Neuronal stem cell (in vitro differentiated cells): ENCODE results near the gene CAMK2A. TPM values are rescaled to one million over a fixed set of nuclear protein-coding genes. Genes with fewer than 3 reads are reported as not detected.

Source experiments
- DNase-seq: peaks from one replicate; pipeline ENCODE4 v3.0.0-alpha.2; 2013; ENCODE audit warnings: low spot score
- H2AFZ ChIP-seq: one replicate; pipeline ENCODE4 v1.6.1; 2013; ENCODE audit warnings: mild to moderate bottlenecking, low read length, inconsistent platforms
- H2AK5ac ChIP-seq: 2 replicates; pipeline ENCODE4 v1.6.1; 2013; ENCODE audit warnings: low read depth, mild to moderate bottlenecking, inconsistent platforms, low read length, moderate library complexity, mixed read lengths
- H2BK120ac ChIP-seq: 2 replicates; pipeline ENCODE4 v1.6.1; 2013; ENCODE audit warnings: low read depth, mild to moderate bottlenecking, inconsistent platforms, low read length, moderate library complexity, mixed read lengths
- H2BK12ac ChIP-seq: one replicate; pipeline ENCODE4 v1.6.1; 2013; ENCODE audit warnings: low read length, inconsistent platforms
- H2BK15ac ChIP-seq: 2 replicates; pipeline ENCODE4 v1.6.1; 2013; ENCODE audit warnings: mild to moderate bottlenecking, low read length, inconsistent platforms, mixed read lengths
- H2BK5ac ChIP-seq: one replicate; pipeline ENCODE4 v1.6.1; 2013; ENCODE audit warnings: inconsistent platforms, mild to moderate bottlenecking, low read length, moderate library complexity
- H3K14ac ChIP-seq: one replicate; pipeline ENCODE4 v1.6.1; 2013; ENCODE audit warnings: low read length, inconsistent platforms
- H3K18ac ChIP-seq: 2 replicates; pipeline ENCODE4 v1.6.1; 2013; ENCODE audit warnings: low read length, inconsistent platforms
- H3K23ac ChIP-seq: 2 replicates; pipeline ENCODE4 v1.6.1; 2013; ENCODE audit warnings: low read depth, mild to moderate bottlenecking, mixed read lengths, low read length, inconsistent platforms; ENCODE audit not compliant: poor library complexity
- H3K27ac ChIP-seq: replicated peaks from 3 replicates; pipeline ENCODE4 v1.5.1; 2013; ENCODE audit warnings: low read length, inconsistent platforms
- H3K27me3 ChIP-seq, 3 experiments: 2 replicates each; pipeline ENCODE4 v1.6.1; 2013; ENCODE audit warnings: low read length in 3 of 3, mild to moderate bottlenecking in 2 of 3, inconsistent platforms in 1 of 3, low read depth in 1 of 3, mixed read lengths in 1 of 3, moderate library complexity in 1 of 3; ENCODE audit not compliant: control insufficient read depth in 3 of 3, insufficient read depth in 3 of 3
- H3K36me3 ChIP-seq, 2 donors: replicated peaks in 1 of 2; 2 replicates each; pipeline ENCODE4 v1.6.1; 2013; ENCODE audit warnings: low read length in 2 of 2; ENCODE audit not compliant: control insufficient read depth in 2 of 2, insufficient read depth in 2 of 2
- H3K4ac ChIP-seq: 2 replicates; pipeline ENCODE4 v1.6.1; 2013; ENCODE audit warnings: inconsistent platforms, mild to moderate bottlenecking, low read length, moderate library complexity
- H3K4me1 ChIP-seq, 2 donors: 1 replicate in 1 of 2; 2 replicates in 1 of 2; pipeline ENCODE4 v1.6.1; 2013; ENCODE audit warnings: low read length in 2 of 2, low read depth in 1 of 2; ENCODE audit not compliant: control insufficient read depth in 2 of 2, insufficient read depth in 1 of 2
- H3K4me2 ChIP-seq: one replicate; pipeline ENCODE4 v1.6.1; 2013; ENCODE audit warnings: mild to moderate bottlenecking, low read length, inconsistent platforms; ENCODE audit not compliant: insufficient read depth, poor library complexity, severe bottlenecking
- H3K4me3 ChIP-seq, 2 donors: 2 replicates each; pipeline ENCODE4 v1.5.1; 2013; ENCODE audit warnings: low read length in 2 of 2, mild to moderate bottlenecking in 2 of 2, inconsistent platforms in 1 of 2, moderate library complexity in 1 of 2
- H3K79me1 ChIP-seq: one replicate; pipeline ENCODE4 v1.6.1; 2013; ENCODE audit warnings: low read depth, mild to moderate bottlenecking, inconsistent platforms, low read length, moderate library complexity
- H3K9ac ChIP-seq: one replicate; pipeline ENCODE4 v1.6.1; 2013; ENCODE audit warnings: mild to moderate bottlenecking, low read depth, low read length, inconsistent platforms; ENCODE audit not compliant: poor library complexity
- H3K9me3 ChIP-seq, 2 donors: replicated peaks in 1 of 2; 2 replicates each; pipeline versions ENCODE3 to v1.6.1; 2013; ENCODE audit warnings: low read length in 2 of 2, mild to moderate bottlenecking in 2 of 2, inconsistent platforms in 1 of 2, low read depth in 1 of 2, mixed read lengths in 1 of 2, moderate library complexity in 1 of 2; ENCODE audit not compliant: control insufficient read depth in 2 of 2, insufficient read depth in 1 of 2
- H4K8ac ChIP-seq: one replicate; pipeline ENCODE4 v1.6.1; 2013; ENCODE audit warnings: low read depth, mild to moderate bottlenecking, inconsistent platforms, low read length, moderate library complexity
- H4K91ac ChIP-seq: one replicate; pipeline ENCODE4 v1.6.1; 2013; ENCODE audit warnings: low read length, low read depth, mild to moderate bottlenecking, inconsistent platforms; ENCODE audit not compliant: poor library complexity
- WGBS, 2 donors: extraction: QIAGEN DNeasy Blood & Tissue Kit; methylation state at CpG; one replicate each; pipeline ENCODE4 v1.1.7; 2013; ENCODE audit warnings: missing lambda C conversion rate in 2 of 2, mixed read lengths in 1 of 2; ENCODE audit not compliant: insufficient read length in 2 of 2, insufficient replicate concordance in 1 of 2; ENCODE audit errors: extremely low coverage in 2 of 2; 5-methylcytosine and 5-hydroxymethylcytosine counted together
- polyA plus RNA-seq, 2 experiments: library from polyadenylated mRNA; stranded (reverse); fragments of 200-250 nt; gene quantifications; one replicate each; pipeline ENCODE4 v1.2.3, GENCODE V29; 2013

The CAMK2A gene
- 0.49 TPM for polyA plus RNA-seq (2013, experiment 1 of 2)
- 0.58 TPM for polyA plus RNA-seq (2013, experiment 2 of 2)

DNA sequence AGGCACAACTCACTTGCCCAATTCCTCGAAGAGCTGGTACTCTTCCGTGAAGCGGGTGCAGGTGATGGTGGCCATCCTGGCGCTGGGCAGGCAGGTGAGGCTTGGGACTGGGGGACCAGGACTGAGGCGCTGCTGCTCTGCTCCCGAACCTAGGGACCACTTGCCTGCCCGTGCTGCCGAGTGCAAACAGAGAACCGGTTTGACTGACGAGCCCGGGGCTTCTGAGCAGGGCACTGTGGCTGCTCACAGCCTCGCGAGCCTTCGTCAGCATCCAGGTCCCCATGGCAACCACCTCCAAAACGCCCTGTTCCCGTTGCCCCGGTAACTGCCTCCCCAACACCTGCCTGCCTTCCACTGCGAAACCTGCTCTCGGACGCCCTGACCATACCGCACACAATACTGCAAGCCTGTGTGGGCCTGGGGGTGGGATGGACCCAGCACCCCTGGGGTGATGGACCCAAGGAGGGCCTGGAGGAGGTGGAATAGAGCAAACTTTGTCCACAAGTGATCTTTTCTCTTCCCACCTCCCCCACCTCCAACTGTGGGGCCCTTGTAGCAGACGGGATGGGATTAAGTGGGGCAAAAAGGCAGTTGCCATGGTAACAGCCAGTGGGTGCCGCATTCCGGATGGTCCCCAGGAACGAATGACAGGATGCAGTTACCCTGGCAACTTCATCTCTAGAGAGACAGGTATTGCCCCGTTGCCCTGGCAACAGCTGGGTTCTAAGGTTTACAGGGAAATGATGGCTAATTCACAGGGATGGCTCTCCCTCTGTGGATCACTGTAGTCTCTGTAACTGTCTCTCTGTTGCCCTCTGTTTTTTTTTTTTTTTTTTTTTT lies at the start of gene CAMK2A:
Gene CAMK2A (minus strand): TSS at position 223 of the 840 bp plus-strand sequence. CDS start 148 bp downstream, at position 75.
- H3K18ac ChIP-seq: peak within 1 kb of the TSS; percentile 53

DNA sequence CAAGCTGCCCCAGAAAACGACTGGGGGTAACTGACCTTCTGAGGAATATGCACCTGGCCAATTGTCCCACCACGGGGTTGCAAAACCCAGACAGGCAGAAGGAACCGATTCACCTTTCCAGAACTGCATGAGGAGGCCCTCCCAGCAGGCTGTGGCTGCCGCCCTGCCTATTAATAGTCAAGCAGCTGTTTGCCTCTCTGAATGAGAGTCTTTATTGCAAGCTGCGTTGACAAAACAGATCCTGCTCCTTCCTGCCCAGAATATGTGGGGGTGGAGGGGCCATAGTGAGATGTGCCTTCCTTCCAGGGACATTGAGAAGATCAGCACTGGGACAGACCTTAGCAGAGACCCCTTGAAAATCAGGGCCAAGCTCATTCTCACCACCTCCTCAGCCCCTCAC lies 49.6 kb upstream of the CAMK2A start:
- no peak overlapping the region for H3K27ac ChIP-seq

More for the DNA sequence above, at the start of gene CAMK2A:
- Histone ChIP-seq H3K9ac (no peak within 1 kb of the TSS), H2BK15ac (no peak within 1 kb of the TSS), H3K14ac (peak within 1 kb of the TSS; percentile 33), H3K4me1 (peaks cover 22 to 43% of the 10 kb centered on the region in 2 donors), H3K36me3 (no peaks in the 10 kb centered on the region), H4K91ac (no peak within 1 kb of the TSS), H2BK5ac (no peak within 1 kb of the TSS), H3K27me3 (no peaks in the 10 kb centered on the region), H2AFZ (peak within 1 kb of the TSS; percentile 57), H2BK12ac (peak within 1 kb of the TSS; percentile 14), H3K27ac (no peak within 1 kb of the TSS), H3K4ac (no peak within 1 kb of the TSS), H3K79me1 (no peaks in the 10 kb centered on the region), H2BK120ac (peak within 1 kb of the TSS; percentile 2), H3K9me3 (no peaks in the 10 kb centered on the region), H3K4me3 (peak within 1 kb of the TSS in 1 of 2 donors; percentile 8), H2AK5ac (no peak within 1 kb of the TSS), H4K8ac (no peak within 1 kb of the TSS), H3K4me2 (no peak within 1 kb of the TSS), H3K23ac (peak within 1 kb of the TSS; percentile 0)
- WGBS, 2 donors: no CpG with 5 or more reads among the region's 26 CpGs
- peak; percentile 37 for DNase-seq

DNA sequence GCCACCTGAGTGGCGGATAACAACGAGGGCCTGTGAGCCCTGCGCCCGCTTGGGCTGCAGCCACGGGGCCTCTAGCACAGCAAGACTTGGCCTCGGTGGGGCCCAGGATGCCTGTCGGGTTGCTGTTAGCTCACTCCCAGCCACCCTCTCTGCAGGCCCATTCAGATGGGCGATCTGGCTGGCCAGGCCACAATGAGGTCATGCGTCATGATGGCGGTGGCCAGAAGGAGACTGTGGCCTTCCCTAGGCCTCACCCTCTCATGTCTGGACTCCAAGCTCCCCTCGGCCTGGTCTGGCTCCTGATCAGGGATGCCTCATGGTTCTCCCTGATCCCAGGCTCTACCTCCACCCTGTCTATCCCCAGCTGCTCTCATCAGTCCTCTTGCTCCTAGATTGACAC lies 49.0 kb upstream of the CAMK2A start:
- Histone ChIP-seq H3K23ac (no peak overlapping the region), H2BK12ac (no peak overlapping the region), H3K9ac (no peak overlapping the region), H3K18ac (peak overlapping the region; percentile 31), H3K14ac (no peak overlapping the region), H3K4ac (no peak overlapping the region), H2BK120ac (no peak overlapping the region), H2BK15ac (no peak overlapping the region), H2AK5ac (no peak overlapping the region), H4K8ac (no peak overlapping the region), H2AFZ (peak overlapping the region; percentile 80), H3K4me3 (no peak overlapping the region), H2BK5ac (peak overlapping the region; percentile 10), H4K91ac (no peak overlapping the region), H3K27ac (no peak overlapping the region), H3K4me1 (peaks cover 2 to 7% of the 10 kb centered on the region in 2 donors), H3K27me3 (no peaks in the 10 kb centered on the region), H3K9me3 (peaks cover 0 to 1% of the 10 kb centered on the region in 2 donors), H3K79me1 (no peaks in the 10 kb centered on the region), H3K4me2 (no peak overlapping the region), H3K36me3 (no peaks in the 10 kb centered on the region)
- no CpG with 5 or more reads among the region's 11 CpGs for WGBS, 2 donors
- DNase-seq: no peak

More for the DNA sequence above, 49.6 kb upstream of the CAMK2A start:
- DNase-seq: no peak
- Histone ChIP-seq H4K91ac (no peak overlapping the region), H3K18ac (no peak overlapping the region), H3K4ac (no peak overlapping the region), H3K4me2 (no peak overlapping the region), H3K4me1 (peaks cover 2 to 10% of the 10 kb centered on the region in 2 donors), H3K36me3 (no peaks in the 10 kb centered on the region), H2AK5ac (no peak overlapping the region), H2BK12ac (no peak overlapping the region), H3K79me1 (no peaks in the 10 kb centered on the region), H2BK15ac (no peak overlapping the region), H3K9me3 (peaks cover 0 to 1% of the 10 kb centered on the region in 2 donors), H3K27me3 (no peaks in the 10 kb centered on the region), H2BK120ac (no peak overlapping the region), H4K8ac (no peak overlapping the region), H3K4me3 (no peak overlapping the region), H3K14ac (no peak overlapping the region), H3K9ac (no peak overlapping the region), H2AFZ (peak overlapping the region; percentile 80), H3K23ac (no peak overlapping the region), H2BK5ac (no peak overlapping the region)
- no CpG with 5 or more reads among the region's 5 CpGs for WGBS, 2 donors

DNA sequence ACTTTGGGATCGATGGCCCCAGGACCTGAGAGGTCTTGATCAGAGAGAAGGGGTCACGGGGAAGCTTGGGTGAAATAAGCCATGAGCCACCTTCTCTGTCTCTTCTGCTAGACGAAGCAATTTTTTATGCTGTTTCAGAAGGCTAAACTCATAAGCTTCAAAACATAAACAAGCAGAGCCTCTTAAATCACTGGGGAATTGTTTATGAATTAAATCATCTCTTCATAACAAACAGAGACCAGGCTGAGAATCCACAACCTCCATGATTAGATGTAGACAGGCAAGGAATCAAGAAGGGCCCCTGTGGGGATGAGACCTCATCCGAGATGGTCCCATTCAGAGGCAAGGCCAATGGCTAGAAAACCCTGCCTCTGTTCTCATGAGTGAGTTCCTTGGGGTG lies 46.2 kb upstream of the CAMK2A start:
- H2BK5ac ChIP-seq: peak overlapping the region; percentile 55
- H3K9ac ChIP-seq: no peak overlapping the region
- no peak for DNase-seq
- H3K18ac ChIP-seq: no peak overlapping the region
- no peak overlapping the region for H3K14ac ChIP-seq
- no peak overlapping the region for H3K4me3 ChIP-seq
- H3K4me1 ChIP-seq: peaks cover 2 to 7% of the 10 kb centered on the region in 2 donors
- H3K27me3 ChIP-seq: no peaks in the 10 kb centered on the region
- no peak overlapping the region for H2BK12ac ChIP-seq
- no peak overlapping the region for H2BK120ac ChIP-seq
- H2AFZ ChIP-seq: no peak overlapping the region
- no peak overlapping the region for H2BK15ac ChIP-seq
- no peak overlapping the region for H2AK5ac ChIP-seq
- H3K36me3 ChIP-seq: no peaks in the 10 kb centered on the region
- H3K4me2 ChIP-seq: no peak overlapping the region
- no CpG with 5 or more reads among the region's 4 CpGs for whole genome bisulfite sequencing, 2 donors
- H3K9me3 ChIP-seq: peaks cover 0 to 1% of the 10 kb centered on the region in 2 donors
- H4K91ac ChIP-seq: no peak overlapping the region
- no peak overlapping the region for H4K8ac ChIP-seq
- no peak overlapping the region for H3K4ac ChIP-seq
- H3K79me1 ChIP-seq: no peaks in the 10 kb centered on the region
- H3K27ac ChIP-seq: no peak overlapping the region
- H3K23ac ChIP-seq: no peak overlapping the region
